ENCODE results near the gene ASIC4.

Gene ASIC4

DNA sequence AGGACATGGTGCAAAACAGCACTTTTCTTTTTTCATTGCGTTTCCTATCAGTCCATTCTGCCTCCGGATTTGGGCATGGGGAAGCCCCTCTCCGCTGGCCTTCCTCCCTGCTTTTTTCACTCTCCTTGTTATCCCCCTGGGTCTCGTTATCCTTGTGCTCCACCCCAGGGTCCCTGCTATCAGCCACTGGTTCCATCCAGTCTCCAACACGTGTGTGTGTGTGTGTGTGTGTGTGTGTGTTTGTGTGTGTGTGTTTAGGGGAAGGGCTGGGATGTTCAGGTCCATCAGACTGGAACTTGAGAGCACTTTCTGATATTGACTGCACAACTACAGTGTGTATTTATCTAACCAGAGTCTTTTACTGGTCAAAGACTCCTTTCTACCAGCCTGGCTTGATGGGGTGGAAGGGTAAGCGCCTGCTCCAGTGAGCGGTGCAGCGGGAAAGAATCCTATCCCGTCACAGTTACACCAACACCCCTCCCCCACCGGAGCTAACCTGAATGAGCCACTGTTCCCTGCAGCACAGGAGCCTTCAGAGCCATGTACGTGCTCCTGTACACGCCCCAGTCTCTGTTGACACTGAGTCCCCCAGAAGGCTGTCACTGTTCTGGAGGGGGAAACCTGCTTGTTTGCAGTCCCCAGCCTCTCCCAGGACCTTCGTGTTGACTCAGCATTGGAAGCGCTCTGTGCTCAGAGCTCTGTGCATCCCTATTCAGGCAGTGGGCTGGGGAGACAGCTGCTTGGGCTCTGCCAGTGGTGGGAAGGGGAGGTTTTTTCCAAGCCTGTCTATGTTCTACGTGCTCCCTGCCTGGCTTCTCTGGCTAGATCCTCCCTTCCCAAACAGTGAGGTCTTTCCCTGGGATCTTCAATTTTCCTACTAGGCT is 62.5 kb downstream of the ASIC4 start:
- no peaks in the 10 kb centered on the region for H3K4me1 Mint-ChIP-seq (ENCODE audit: low read depth)
- H3K4me3 Mint-ChIP-seq: no peak overlapping the region
- no peak overlapping the region for H3K27ac Mint-ChIP-seq
- H3K27me3 Mint-ChIP-seq: peaks cover 30% of the 10 kb centered on the region
- H3K9me3 Mint-ChIP-seq: no peaks in the 10 kb centered on the region
- H3K36me3 Mint-ChIP-seq (ENCODE audit: low read depth): no peaks in the 10 kb centered on the region

DNA sequence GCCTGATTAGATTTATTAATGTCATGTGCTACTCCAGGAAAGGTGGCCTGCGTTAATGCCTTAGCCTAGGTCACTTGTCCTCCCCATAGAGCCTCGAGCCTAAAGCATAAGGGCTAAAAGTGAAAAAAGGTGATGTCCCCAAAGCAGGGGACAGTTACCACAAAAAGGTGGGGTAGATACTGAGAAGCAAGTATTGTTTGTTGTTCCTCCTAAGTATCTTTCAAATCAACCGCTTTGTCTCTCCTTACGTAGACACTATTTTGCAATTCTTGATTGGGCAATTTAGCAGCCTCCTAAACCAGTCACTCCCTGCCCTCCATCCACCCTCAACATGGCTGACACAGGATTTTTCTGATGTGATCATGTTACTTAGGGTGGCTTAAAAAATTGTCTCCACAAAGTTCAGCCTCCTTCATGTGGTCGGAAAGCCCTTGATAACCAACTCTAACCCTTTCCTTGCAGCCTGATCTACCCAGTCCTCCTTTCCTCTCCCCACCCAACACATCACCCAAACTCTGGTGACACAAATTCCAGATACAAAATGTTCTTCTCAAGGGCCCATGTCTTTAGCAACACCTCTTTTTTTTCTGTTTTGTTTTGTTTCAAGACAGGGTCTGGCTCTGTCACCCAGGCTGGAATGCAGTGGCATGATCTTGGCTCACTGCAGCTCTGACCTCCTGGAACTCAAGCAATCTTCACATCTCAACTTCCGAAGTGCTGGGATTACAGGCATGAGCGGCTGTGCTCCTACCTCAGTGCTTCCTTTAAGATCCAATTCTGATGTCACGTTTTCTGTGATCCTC is 64.7 kb downstream of the ASIC4 start:
- Mint-ChIP-seq H3K4me3 (no peak overlapping the region), H3K36me3 (ENCODE audit: low read depth) (no peaks in the 10 kb centered on the region), H3K9me3 (no peaks in the 10 kb centered on the region), H3K4me1 (ENCODE audit: low read depth) (no peaks in the 10 kb centered on the region), H3K27ac (no peak overlapping the region), H3K27me3 (peaks cover 19% of the 10 kb centered on the region)

DNA sequence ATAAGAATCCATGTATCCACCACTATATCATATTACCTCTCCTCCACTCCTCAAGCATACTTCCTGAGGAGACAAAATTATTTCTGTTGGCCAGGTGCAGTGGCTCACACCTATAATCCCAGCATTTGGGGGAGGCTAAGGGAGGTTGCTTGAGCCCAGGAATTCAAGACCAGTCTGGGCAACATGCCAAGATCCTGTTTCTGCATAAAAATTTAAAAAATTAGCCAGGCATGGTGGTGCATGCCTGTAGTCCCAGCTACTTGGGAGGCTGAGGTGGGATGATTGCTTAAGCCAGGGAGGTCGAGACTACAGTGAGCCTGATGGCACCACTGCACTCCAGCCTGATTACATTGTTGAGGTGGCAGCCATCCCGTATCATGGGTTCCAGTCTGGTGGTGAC is 67.1 kb downstream of the ASIC4 start:
- H3K27me3 Mint-ChIP-seq: peaks cover 11% of the 10 kb centered on the region
- H3K9me3 Mint-ChIP-seq: no peaks in the 10 kb centered on the region
- H3K4me3 Mint-ChIP-seq: no peak overlapping the region
- no peaks in the 10 kb centered on the region for H3K36me3 Mint-ChIP-seq (ENCODE audit: low read depth)
- no peak overlapping the region for H3K27ac Mint-ChIP-seq
- no peaks in the 10 kb centered on the region for H3K4me1 Mint-ChIP-seq (ENCODE audit: low read depth)

Data from stimulated activated naive CD8-positive, alpha-beta T cell treated with anti-CD3 and anti-CD28 coated beads, Interleukin-15, Interleukin-2, amounts not matched to agents 100 ng/mL and 50 ng/mL, for 24 hours (primary cell).